ENCODE data around the gene TRPV6. TPM values are rescaled to one million over a fixed set of nuclear protein-coding genes. Genes with fewer than 3 reads are reported as not detected.

Gene TRPV6
- 0.27 TPM for total RNA-seq (ENCODE audit: unreplicated experiment)
- long read RNA-seq = 0 reads

DNA sequence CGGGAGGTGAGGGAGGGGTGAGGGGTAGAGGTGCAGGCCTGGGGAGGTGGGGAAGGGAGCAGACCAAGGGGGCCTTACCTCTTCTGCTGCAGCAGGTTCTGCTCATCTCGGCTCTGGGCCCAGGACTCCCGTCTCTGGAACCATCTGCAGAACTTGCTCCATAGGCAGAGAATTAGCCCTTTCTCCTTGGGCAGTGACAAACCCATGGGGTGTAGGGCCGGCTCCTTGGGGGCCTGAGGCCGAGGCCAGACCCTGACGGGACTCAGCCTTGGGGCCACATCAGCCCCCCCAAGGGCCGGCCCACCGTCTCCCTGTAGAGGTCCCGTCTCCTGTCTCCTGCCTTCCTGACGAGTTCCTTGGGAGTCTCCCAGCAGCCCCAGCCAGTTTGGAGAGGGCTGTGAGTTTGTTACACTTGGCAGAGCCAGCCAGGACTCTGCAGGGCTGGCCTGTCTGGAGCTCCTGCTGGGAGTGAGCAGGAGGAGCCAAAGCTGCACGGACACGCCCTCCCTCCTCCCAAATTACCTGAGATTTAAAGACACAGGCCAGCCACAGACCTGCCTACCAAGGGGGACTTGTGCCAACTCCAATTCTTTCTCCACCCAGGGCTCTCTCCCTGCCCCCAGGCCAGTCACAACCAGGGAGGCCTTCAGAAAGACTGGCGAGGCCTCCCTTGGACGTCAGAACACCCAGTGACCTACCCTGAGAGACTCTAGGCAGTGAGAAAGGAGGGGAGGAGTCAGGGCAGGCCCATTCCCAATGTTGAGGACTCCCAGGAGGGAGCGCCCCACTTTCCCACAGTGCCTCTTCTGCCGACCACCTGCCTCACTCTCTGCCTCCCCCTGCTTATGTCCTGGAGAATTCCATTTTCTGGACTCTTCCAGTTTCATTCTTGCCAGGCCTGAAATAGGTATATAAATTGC lies at the start of gene TRPV6:
TRPV6 (minus strand) TSS at position 435 of the 920 bp plus-strand sequence.
- H3K27me3 Mint-ChIP-seq (ENCODE audit: unreplicated experiment) = peaks cover 5% of the 10 kb centered on the region
- TF ChIP-seq, protein P1, sequence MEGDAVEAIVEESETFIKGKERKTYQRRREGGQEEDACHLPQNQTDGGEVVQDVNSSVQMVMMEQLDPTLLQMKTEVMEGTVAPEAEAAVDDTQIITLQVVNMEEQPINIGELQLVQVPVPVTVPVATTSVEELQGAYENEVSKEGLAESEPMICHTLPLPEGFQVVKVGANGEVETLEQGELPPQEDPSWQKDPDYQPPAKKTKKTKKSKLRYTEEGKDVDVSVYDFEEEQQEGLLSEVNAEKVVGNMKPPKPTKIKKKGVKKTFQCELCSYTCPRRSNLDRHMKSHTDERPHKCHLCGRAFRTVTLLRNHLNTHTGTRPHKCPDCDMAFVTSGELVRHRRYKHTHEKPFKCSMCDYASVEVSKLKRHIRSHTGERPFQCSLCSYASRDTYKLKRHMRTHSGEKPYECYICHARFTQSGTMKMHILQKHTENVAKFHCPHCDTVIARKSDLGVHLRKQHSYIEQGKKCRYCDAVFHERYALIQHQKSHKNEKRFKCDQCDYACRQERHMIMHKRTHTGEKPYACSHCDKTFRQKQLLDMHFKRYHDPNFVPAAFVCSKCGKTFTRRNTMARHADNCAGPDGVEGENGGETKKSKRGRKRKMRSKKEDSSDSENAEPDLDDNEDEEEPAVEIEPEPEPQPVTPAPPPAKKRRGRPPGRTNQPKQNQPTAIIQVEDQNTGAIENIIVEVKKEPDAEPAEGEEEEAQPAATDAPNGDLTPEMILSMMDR (IDR thresholded peaks at IDR 0.05; ENCODE audit: partially characterized antibody, unreplicated experiment) = no peak
- H3K4me1 Mint-ChIP-seq (ENCODE audit: low read depth, unreplicated experiment) = peaks cover 2% of the 10 kb centered on the region
- no peaks in the 10 kb centered on the region for H3K36me3 Mint-ChIP-seq (ENCODE audit: unreplicated experiment)
- no peak within 1 kb of the TSS for H3K27ac Mint-ChIP-seq (ENCODE audit: unreplicated experiment)
- H3K4me3 Mint-ChIP-seq (ENCODE audit: unreplicated experiment) = no peak within 1 kb of the TSS
- peaks cover 4% of the 10 kb centered on the region for H3K9me3 Mint-ChIP-seq (ENCODE audit: unreplicated experiment)
- DNase-seq = no peak

DNA sequence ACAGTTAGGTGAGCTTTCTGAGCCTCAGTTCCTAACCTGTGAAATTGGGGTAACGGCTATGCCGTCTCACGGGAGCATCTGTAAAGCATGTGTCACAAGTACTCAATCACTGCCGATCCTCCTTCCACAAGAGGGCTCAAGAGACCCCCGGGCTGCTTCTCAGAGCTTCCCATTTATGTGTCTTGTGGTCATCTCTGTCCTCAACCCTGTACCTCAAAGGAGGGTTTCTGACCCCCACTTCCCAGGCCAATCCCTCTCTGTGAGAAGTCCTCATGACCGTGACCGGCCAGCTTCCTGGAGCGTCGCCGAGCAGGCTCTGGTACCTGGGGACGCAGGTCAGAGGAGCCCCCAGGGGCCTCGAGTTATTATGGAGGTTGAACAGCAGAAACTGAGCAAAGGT lies 48.5 kb upstream of the TRPV6 start:
- H3K27ac Mint-ChIP-seq (ENCODE audit: unreplicated experiment) = no peak overlapping the region
- TF ChIP-seq, protein P1 (IDR thresholded peaks at IDR 0.05; ENCODE audit: partially characterized antibody, unreplicated experiment) = no peak
- H3K36me3 Mint-ChIP-seq (ENCODE audit: unreplicated experiment) = no peaks in the 10 kb centered on the region
- no peaks in the 10 kb centered on the region for H3K9me3 Mint-ChIP-seq (ENCODE audit: unreplicated experiment)
- no peaks in the 10 kb centered on the region for H3K4me1 Mint-ChIP-seq (ENCODE audit: low read depth, unreplicated experiment)
- DNase-seq = no peak
- H3K4me3 Mint-ChIP-seq (ENCODE audit: unreplicated experiment) = no peak overlapping the region
- no peaks in the 10 kb centered on the region for H3K27me3 Mint-ChIP-seq (ENCODE audit: unreplicated experiment)

DNA sequence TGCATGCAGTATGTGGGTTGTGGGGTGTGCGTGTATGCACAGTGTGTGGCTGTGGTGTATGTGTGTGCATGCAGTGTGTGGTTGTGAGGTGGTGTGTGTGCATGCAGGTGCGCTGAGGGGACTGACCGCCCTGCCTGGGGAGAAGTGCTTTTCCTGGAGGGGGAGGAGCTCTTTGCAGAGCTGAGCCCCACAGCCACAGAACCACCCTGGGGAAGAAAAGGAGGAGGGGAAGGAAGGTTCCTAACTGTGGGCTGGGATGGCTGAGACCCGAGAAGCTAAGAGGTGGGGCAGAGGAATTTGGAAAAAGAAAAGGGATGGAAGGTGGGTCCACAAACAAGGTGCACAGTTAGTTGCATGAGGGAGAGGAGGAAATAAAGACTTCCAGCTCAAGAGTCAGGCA lies 48.1 kb upstream of the TRPV6 start, which contains the start of gene TRPV5:
TRPV5 (minus strand) TSS at position 123 of the 400 bp plus-strand sequence. CDS start 287 bp downstream, outside the sequence.
- H3K27ac Mint-ChIP-seq (ENCODE audit: unreplicated experiment) = no peak within 1 kb of the TSS
- no peaks in the 10 kb centered on the region for H3K36me3 Mint-ChIP-seq (ENCODE audit: unreplicated experiment)
- no peak for DNase-seq
- H3K9me3 Mint-ChIP-seq (ENCODE audit: unreplicated experiment) = no peaks in the 10 kb centered on the region
- no peaks in the 10 kb centered on the region for H3K4me1 Mint-ChIP-seq (ENCODE audit: low read depth, unreplicated experiment)
- H3K4me3 Mint-ChIP-seq (ENCODE audit: unreplicated experiment) = no peak within 1 kb of the TSS
- TF ChIP-seq, protein P1 (IDR thresholded peaks at IDR 0.05; ENCODE audit: partially characterized antibody, unreplicated experiment) = no peak
- no peaks in the 10 kb centered on the region for H3K27me3 Mint-ChIP-seq (ENCODE audit: unreplicated experiment)

DNA sequence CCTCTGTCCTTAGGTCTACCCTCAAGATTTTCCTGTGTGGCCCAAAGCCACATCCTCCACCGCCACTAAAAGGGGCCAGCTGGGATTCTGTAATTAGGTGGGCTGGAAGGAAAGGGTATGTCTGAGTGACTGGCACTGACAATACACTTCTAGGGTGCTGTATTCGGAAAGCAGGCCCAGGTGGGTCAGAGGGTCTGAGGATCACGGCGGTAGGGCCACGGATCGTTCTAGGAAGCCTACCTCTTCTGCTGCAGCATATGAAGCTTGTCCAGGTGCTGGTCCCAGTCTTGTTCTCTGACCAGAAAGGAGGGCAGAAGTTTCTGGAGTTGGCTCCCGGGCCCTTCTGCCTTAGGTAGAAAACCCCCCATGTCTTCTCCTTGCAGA lies 47.5 kb upstream of the TRPV6 start:
- Mint-ChIP-seq H3K27ac (ENCODE audit: unreplicated experiment) (no peak overlapping the region), H3K4me1 (ENCODE audit: low read depth, unreplicated experiment) (no peaks in the 10 kb centered on the region), H3K36me3 (ENCODE audit: unreplicated experiment) (no peaks in the 10 kb centered on the region), H3K9me3 (ENCODE audit: unreplicated experiment) (no peaks in the 10 kb centered on the region), H3K27me3 (ENCODE audit: unreplicated experiment) (no peaks in the 10 kb centered on the region), H3K4me3 (ENCODE audit: unreplicated experiment) (no peak overlapping the region)
- TF ChIP-seq, protein P1 (IDR thresholded peaks at IDR 0.05; ENCODE audit: partially characterized antibody, unreplicated experiment) = no peak
- no peak for DNase-seq
